Fibroblast of pulmonary artery (primary cell): ENCODE results near the gene SLC29A1.

Source experiments
- DNase-seq: peaks from one replicate; pipeline ENCODE4 v3.0.0-alpha.2; 2010; ENCODE audit warnings: low read depth
- H3K4me3 ChIP-seq: replicated peaks from 2 replicates; pipeline ENCODE4 v1.5.1; 2011; ENCODE audit warnings: low read depth, mild to moderate bottlenecking, control low read depth, low read length, moderate library complexity
- TF ChIP-seq, protein P1 (sequence below): IDR thresholded peaks from 2 replicates; pipeline ENCODE4 v1.5.1; 2011; ENCODE audit warnings: mild to moderate bottlenecking, control low read depth, low read length, inconsistent platforms; ENCODE audit errors: missing control alignments

SLC29A1 gene

DNA sequence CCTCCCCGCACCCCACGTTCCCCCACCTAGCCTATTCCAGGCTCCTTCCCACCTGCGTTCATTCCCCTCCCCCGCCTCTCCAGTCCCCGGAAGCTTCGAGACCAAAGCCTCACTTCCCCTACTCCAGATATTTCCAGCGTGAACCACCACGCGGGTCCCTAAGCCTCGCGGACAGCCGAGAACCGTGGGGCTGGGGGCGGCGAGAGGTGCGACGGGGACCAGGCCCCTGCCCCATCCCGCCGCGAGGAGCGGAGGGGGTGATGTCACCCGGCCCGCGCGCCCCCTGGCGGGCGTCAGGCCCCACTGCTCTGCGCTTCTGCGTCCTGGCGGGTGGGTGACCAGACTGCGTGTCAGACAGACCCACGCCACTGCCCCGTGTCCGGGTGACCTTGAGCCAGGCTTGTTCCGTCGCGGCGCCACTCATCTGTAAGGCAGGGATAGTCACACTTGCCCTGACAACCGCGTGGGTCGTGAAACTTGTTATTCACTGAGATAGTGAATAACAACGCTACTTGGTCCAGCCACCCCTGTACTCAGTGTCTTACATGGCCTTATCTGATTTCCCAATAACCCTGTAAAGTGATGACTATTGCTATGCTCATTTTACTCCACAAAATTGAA is 14.5 kb downstream of the SLC29A1 start:
- H3K4me3 ChIP-seq: peak overlapping the region; percentile 66
- peak; percentile 60 for DNase-seq
- TF ChIP-seq, protein P1, sequence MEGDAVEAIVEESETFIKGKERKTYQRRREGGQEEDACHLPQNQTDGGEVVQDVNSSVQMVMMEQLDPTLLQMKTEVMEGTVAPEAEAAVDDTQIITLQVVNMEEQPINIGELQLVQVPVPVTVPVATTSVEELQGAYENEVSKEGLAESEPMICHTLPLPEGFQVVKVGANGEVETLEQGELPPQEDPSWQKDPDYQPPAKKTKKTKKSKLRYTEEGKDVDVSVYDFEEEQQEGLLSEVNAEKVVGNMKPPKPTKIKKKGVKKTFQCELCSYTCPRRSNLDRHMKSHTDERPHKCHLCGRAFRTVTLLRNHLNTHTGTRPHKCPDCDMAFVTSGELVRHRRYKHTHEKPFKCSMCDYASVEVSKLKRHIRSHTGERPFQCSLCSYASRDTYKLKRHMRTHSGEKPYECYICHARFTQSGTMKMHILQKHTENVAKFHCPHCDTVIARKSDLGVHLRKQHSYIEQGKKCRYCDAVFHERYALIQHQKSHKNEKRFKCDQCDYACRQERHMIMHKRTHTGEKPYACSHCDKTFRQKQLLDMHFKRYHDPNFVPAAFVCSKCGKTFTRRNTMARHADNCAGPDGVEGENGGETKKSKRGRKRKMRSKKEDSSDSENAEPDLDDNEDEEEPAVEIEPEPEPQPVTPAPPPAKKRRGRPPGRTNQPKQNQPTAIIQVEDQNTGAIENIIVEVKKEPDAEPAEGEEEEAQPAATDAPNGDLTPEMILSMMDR: peak; percentile 67

DNA sequence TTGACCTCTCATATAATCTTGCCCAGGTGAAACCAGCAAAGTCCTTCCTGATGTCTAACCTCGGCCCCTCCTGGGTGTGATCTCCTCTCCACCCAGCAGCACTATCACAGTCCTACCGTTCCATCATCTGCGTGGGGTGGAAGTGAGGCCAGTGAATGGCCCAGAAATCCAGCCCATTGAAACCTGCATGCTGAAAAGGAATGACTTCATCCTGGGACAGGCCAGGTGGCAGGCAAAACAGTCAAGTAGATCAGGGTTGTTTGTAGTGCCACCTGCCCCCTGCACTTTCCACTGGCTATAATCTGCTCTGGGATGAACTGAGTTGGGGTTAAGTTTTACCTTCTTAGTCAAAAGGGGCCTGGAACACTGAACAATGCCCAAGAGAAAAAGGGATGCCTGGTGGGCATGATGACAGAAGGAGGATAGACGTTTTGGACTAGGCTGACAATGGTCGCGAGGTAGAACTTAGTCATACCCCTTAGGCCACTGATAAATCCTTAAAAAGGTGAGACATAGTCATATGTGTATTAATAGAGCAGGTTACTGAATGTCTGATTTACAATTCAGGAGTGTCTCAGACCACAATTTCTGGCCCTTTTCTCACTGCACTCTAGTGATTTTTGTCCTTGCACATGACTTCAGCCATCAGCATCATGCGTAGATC is 15.4 kb downstream of the SLC29A1 start:
- no peak for DNase-seq
- H3K4me3 ChIP-seq: no peak overlapping the region
- TF ChIP-seq, protein P1: no peak

DNA sequence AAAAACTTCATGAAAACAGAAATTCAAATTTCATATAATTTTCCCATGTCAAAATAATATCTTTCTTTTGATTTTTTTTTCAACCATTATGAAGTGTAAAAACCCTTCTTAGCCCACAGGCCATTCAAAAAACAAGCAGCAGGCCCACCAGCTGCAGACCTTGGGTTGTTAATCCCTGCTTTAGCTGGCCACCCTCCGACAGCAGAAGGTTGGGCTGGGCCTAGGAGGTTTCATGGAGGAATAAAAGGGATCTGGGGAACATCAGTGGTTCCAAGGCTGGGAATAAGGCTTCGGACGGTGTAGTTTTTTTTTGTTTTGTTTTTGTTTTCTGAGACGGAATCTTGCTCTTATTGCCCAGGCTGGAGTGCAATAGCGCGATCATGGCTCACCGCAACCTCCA is 19.9 kb downstream of the SLC29A1 start:
- H3K4me3 ChIP-seq: no peak overlapping the region
- DNase-seq: no peak
- TF ChIP-seq, protein P1: no peak

DNA sequence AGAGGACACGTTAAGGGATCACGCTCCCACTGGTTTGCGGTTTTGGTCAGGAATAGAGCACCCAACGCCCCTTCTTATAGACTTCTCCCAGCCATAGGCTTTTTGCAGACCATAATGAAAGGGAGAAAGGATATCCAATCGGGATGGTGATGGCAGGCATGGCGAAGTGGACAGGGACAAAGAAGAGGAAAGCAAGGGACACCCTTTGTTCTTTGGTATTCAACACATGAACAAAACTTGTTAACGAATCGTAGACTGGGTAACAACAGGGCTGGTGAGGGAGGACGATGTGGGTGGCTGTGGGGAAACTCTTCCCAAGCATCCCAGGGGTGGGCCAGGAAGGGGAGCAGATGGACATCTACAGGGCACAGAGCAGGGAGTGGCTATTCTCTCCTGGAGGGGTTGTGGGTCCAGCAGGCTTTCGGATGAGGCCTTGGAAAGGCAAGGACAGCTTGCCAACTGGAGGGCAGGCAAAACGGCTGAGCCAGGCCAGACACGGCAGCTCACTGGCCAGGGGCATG is 22.1 kb downstream of the SLC29A1 start:
- H3K4me3 ChIP-seq: peak overlapping the region; percentile 100
- TF ChIP-seq, protein P1: no peak
- DNase-seq: no peak

DNA sequence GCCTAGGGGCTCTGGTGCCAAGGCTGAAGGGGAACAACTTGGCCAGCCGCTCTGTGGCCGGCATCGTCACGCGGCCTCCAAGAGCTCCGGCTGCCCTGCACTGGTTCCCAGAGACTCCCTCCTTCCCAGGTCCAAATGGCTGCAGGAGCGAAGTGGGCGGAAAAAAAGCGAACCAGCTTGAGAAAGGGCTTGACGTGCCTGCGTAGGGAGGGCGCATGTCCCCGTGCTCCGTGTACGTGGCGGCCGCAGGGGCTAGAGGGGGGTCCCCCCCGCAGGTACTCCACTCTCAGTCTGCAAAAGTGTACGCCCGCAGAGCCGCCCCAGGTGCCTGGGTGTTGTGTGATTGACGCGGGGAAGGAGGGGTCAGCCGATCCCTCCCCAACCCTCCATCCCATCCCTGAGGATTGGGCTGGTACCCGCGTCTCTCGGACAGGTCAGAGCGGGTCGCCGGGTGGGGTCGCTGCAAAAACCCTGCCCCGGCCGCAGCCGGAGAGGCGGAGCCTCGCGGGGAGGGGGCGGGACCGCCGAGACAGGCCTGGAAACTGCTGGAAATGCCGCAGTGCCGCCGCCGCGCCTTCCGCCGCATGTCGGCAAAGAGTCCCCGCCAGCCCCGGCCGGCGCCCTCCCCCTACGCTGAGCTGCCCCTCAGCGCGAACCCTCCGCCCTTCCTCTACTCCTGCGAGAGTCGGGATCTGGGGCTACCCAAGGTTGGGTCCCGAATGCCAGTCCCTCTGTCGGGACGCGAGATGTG is 22.7 kb downstream of the SLC29A1 start:
- peak overlapping the region; percentile 100 for H3K4me3 ChIP-seq
- peak; percentile 83 for DNase-seq
- TF ChIP-seq, protein P1: no peak

DNA sequence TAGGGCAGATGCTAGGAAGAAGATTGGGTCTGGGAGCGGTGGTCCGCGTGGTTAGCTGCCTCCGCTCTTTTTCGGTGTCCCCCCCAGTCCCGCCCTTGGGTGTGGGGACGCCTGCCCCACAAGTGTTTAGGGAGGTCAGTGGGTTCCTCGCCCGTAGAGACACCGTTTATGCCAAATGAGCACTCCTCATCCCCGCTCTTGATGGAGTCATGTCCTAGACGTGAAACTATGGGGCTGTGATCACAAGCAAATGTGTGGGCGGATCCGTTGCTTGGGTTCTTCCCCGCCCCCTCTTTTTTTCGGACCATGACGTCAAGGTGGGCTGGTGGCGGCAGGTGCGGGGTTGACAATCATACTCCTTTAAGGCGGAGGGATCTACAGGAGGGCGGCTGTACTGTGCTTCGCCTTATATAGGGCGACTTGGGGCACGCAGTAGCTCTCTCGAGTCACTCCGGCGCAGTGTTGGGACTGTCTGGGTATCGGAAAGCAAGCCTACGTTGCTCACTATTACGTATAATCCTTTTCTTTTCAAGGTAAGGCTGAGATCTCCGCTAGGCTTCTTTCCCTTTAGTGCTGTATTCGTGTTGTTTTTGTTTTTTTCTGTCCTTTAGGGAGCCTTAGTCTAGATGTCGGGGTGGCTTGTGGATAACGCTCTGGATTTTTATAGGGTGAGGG is 23.4 kb downstream of the SLC29A1 start, which contains the start of gene HSP90AB1:
Gene HSP90AB1 (plus strand): TSS at position 439 of the 675 bp plus-strand sequence. CDS start 1,529 bp downstream, outside the sequence.
- peak; percentile 99 for DNase-seq
- TF ChIP-seq, protein P1: no peak
- peak within 1 kb of the TSS; percentile 100 for H3K4me3 ChIP-seq
